GM18508 (cell line): Measurements from ENCODE around the gene ATP1A2.

ENCODE experiments used
- ATAC-seq: cut with Tn5 transposase; IDR thresholded peaks from one replicate; pipeline ENCODE4 v1.9.1; 2021; ENCODE audit warnings: moderate number of reproducible peaks; ENCODE audit not compliant: insufficient read depth, unreplicated experiment

Gene ATP1A2

DNA sequence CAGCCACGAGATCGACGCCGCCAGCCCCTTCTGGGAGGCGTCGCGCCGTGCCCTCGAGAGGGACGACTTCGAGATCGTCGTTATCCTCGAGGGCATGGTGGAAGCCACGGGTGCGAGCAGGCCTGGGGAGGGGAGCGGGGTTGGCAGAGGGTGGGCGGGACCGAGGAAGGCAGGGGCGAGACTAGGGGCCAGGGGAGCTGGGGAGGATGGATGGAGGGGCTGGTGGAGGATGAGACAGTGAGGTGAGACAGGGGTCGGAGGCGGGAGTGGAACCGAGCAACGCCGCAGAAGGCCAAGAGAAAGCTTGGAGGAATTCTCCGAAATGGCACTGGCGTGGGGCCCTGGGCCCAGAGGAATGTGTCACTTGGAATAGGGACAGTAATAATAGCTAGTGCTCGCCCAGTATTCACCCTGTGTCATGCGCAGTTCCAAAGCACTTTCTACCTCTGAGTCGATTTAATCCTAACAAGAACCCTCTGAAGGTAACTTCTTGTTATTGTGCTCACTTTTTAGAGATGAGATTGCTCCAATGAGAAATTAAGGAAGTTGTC lies 30.7 kb upstream of the ATP1A2 start:
- ATAC-seq = no peak

DNA sequence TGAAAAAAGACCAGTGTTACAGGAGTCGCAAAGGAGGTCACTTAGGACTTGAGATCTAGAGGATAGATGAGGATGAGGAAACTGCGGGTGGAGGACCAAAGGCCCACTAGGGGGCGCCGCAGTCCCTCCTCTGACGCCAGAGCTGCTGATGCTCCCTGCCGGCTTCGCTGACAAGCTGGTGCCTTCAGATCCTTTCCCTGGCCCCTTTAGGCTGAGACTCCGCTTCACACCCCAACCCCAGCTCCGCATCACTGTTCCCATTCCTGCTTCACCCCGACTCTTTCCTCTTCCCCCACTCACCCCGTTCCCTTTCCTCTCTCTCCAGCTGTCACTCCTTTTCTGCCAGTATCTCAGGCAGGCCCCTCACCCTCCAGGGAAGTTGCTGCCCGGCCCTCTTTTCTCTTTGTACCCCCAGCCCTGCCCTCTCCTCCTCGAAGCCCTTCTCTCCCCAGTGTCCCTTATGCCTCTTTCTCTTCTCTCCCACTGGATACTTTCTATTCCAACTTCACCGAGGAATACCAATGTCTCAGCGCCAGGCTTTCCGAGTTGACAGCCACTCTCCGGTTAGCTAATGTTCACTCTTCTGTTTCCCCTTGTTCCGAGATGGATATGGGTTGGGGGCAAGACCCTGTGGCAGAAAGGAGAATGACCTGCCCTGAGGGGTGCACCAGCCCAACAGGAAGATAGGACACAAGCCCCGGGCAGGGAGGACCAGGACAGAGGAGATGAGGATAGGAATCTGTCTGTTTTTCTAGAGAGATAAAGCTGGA lies 29.7 kb upstream of the ATP1A2 start:
- no peak for ATAC-seq

- no peak for ATAC-seq
Observed at GRCh38 chr1:160086456-160086892, 29.1 kb upstream of the ATP1A2 start.

DNA sequence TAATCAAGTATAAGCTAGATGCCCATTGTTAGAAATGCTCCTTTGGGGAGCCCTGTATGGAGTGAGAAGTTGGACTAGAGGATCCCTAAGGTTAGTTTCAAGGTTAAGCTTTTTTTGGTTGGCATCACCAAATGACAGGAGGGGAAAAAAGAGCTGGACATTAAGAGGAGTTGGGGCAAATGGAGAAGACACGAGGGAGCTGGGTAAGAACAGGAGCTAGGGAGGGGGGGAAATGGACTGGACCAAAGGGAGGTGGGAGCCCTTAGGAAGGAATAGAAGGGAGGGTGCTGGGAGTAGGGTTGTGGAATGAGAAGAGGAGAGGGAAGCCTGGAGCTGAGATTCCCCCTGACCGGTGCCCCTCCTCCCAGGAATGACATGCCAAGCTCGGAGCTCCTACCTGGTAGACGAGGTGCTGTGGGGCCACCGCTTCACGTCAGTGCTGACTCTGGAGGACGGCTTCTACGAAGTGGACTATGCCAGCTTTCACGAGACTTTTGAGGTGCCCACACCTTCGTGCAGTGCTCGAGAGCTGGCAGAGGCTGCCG lies 28.4 kb upstream of the ATP1A2 start:
- no peak for ATAC-seq

- no peak for ATAC-seq
Observed at GRCh38 chr1:160089883-160090282, 25.7 kb upstream of the ATP1A2 start.

DNA sequence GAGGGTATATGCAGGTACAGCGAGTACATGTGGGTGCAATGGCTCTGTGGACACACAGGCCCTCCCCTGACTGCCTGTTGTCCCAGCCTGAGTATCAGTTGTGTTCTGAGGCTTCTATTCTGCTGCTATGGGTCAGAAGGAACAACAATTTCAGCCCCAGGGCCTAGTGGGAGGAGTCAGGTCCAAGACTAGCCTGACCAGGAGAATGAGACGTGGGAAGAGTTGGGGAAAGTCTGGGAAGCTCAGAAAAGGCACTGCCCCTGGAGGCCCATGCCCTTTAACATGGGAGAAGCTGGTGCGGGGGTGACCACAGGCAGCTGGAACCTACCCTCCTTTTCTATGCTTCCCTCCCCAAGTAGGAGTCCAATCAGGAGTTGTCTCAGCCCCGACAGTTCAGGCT lies 24.8 kb upstream of the ATP1A2 start:
- ATAC-seq = no peak

DNA sequence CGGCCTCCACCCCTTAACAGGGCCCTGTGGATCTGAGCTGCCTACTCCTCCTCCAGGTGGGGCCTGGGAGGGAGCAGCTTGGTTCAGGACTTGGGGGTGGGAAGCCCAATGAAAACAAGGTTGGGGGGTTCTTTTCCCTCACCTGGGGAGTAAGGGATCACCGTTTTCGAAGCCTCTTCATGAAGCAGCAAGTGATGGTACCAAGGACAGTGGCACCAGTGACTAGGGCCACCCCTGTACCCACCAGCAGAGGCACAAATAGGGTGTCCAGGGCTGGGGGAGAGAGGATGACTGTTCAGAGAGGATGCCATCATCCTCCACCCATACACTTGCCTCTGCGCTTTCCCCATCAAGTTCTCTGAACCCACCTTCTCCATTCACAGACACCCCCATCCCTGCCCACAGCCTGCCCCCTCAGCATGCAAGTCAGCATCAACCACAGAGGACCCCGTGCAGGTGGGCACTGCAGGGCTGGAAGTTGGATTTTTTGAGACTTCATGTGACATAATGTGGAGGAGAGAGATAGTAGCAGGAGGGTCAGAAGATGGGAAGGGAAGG lies 23.8 kb upstream of the ATP1A2 start:
- ATAC-seq = no peak

DNA sequence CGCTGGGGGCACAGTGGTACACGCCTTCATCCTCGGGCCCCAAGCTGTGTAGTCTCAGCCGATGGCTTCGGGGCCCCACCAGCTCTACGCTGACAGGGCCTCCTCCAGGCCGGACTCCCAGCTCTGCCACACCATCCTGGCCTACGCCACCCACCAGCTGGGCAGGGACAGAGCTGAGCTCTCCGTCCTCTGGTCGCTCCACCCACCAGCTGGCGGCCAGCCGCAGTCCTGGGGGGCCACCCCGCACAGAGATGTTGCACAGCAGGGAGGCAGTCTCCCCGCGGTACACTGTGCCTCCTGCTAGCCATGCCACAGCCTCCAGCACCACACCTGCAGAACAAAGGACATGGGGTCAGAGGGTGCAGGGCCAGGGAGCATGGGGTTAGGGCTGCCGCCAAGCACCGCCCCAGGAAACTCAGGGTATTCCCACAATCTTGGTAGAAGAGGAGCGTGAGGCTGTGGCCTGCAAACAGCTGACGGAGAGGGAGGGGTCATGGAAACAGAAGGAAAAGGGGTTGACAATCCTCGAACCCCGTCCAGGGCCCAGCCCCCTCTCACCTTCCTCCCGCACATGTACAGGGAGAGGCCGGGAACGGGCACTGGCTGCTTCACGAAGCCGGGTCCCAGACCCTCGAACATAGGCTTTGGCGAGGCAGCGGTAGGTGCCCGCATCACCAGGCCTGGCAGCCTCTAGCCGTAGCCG lies 23.0 kb upstream of the ATP1A2 start:
- ATAC-seq = no peak

GRCh38 chr1:160093069-160093395 lies 22.5 kb upstream of the ATP1A2 start:
- no peak for ATAC-seq

GRCh38 chr1:160093624-160094290 lies 21.8 kb upstream of the ATP1A2 start:
- no peak for ATAC-seq

- no peak for ATAC-seq
Observed at GRCh38 chr1:160094291-160094625, 21.3 kb upstream of the ATP1A2 start.

DNA sequence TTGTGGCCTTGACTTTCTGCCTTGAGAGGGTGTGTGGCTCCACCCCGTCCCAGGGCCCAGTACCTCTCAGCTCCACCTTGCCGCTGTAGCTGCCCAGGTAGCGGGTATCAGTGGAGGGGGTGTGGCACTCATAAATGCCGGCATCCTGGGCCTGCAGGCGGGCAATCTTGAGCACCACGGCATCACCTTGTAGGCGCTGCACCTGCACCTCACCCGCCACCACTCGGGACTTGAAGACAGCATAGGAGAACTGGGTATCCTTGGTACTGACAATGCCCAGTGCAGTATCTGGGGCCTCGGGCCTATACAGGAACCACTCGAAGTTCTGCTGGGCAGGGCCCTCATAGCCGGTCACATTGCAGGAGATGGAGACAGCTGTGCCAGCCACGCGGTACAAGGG lies 20.8 kb upstream of the ATP1A2 start:
- ATAC-seq = no peak

GRCh38 chr1:160095382-160096105 lies 20.0 kb upstream of the ATP1A2 start:
- ATAC-seq = no peak

GRCh38 chr1:160096274-160097116 lies 19.1 kb upstream of the ATP1A2 start:
- no peak for ATAC-seq

GRCh38 chr1:160097151-160097910 lies 18.2 kb upstream of the ATP1A2 start:
- ATAC-seq = no peak

GRCh38 chr1:160097911-160098851 lies 17.4 kb upstream of the ATP1A2 start, which contains the start of gene IGSF8:
TSS of gene IGSF8 (minus strand) at chr1:160098619. CDS start at chr1:160098472, 147 bp downstream.
- no peak for ATAC-seq

GRCh38 chr1:160098852-160099561 lies 16.6 kb upstream of the ATP1A2 start:
- ATAC-seq = peak; percentile 43
